ENCODE measurements around the gene ROR1. TPM values are rescaled to one million over a fixed set of nuclear protein-coding genes. Genes with fewer than 3 reads are reported as not detected.

Gene ROR1
- total RNA-seq, 5 donors from 2014 or later (not counting 1 experiment from before 2014, with no cell fraction given): 0.15 to 2.0 (median 0.33) TPM; not detected in 1

GRCh38 chr1:63855942-63856341 lies 82.1 kb downstream of the ROR1 start:
- no peak overlapping the region for H3K27ac Mint-ChIP-seq
- POLR2A ChIA-PET: no interaction called here
- no peaks in the 10 kb centered on the region for H3K9me3 ChIP-seq
- H3K4me1 Mint-ChIP-seq: no peaks in the 10 kb centered on the region
- H3K27me3 ChIP-seq (replicated peaks in 1 of 2; ENCODE audit: control insufficient read depth in 2 of 2, extremely low read depth in 1 of 2, insufficient read depth in 2 of 2, low read length in 1 of 2): no peaks in the 10 kb centered on the region
- H3K36me3 Mint-ChIP-seq: no peaks in the 10 kb centered on the region
- H3K27ac ChIP-seq (ENCODE audit: low read length): no peak overlapping the region
- H3K36me3 ChIP-seq (ENCODE audit: control insufficient read depth in 2 of 2, extremely low read depth in 1 of 2, insufficient read depth in 1 of 2, low read length in 1 of 2): no peaks in the 10 kb centered on the region
- H3K4me3 Mint-ChIP-seq: no peak overlapping the region
- WGBS (ENCODE audit: insufficient coverage): no CpG with 5 or more reads among the region's 1 CpG
- H3K4me1 ChIP-seq (ENCODE audit: control insufficient read depth in 1 of 2, extremely low read depth in 1 of 2, insufficient read depth in 2 of 2, low read length in 2 of 2): no peaks in the 10 kb centered on the region
- CTCF ChIA-PET: no interaction called here
- peaks cover 3 to 6% of the 10 kb centered on the region in 2 donors for H3K27me3 Mint-ChIP-seq
- peaks cover 11 to 18% (median 14%) of the 10 kb centered on the region in 3 donors for H3K9me3 Mint-ChIP-seq
- DNase-seq (no peak), ATAC-seq (replicated peaks in 1 of 4) (no peak)
- no peak overlapping the region for H3K4me3 ChIP-seq (ENCODE audit: control insufficient read depth in 1 of 2, extremely low read depth in 1 of 2, low read length in 1 of 2)

GRCh38 chr1:63856924-63857323 lies 83.1 kb downstream of the ROR1 start:
- Histone ChIP-seq H3K9me3 (no peaks in the 10 kb centered on the region), H3K36me3 (ENCODE audit: control insufficient read depth in 2 of 2, extremely low read depth in 1 of 2, insufficient read depth in 1 of 2, low read length in 1 of 2) (no peaks in the 10 kb centered on the region), H3K4me1 (ENCODE audit: control insufficient read depth in 1 of 2, extremely low read depth in 1 of 2, insufficient read depth in 2 of 2, low read length in 2 of 2) (no peaks in the 10 kb centered on the region), H3K4me3 (ENCODE audit: control insufficient read depth in 1 of 2, extremely low read depth in 1 of 2, low read length in 1 of 2) (no peak overlapping the region), H3K27ac (ENCODE audit: low read length) (no peak overlapping the region), H3K27me3 (replicated peaks in 1 of 2; ENCODE audit: control insufficient read depth in 2 of 2, extremely low read depth in 1 of 2, insufficient read depth in 2 of 2, low read length in 1 of 2) (no peaks in the 10 kb centered on the region)
- ChIA-PET POLR2A (no interaction called here), CTCF (no interaction called here)
- WGBS (ENCODE audit: insufficient coverage): no CpG with 5 or more reads among the region's 4 CpGs
- Mint-ChIP-seq H3K4me1 (no peaks in the 10 kb centered on the region), H3K9me3 (peaks cover 11 to 18% (median 14%) of the 10 kb centered on the region in 3 donors), H3K4me3 (no peak overlapping the region), H3K36me3 (no peaks in the 10 kb centered on the region), H3K27ac (no peak overlapping the region), H3K27me3 (peaks cover 3 to 6% of the 10 kb centered on the region in 2 donors)
- ATAC-seq (replicated peaks in 1 of 4) (no peak), DNase-seq (no peak)

- DNase-seq: no peak
- H3K27me3 ChIP-seq (replicated peaks in 1 of 2; ENCODE audit: control insufficient read depth in 2 of 2, extremely low read depth in 1 of 2, insufficient read depth in 2 of 2, low read length in 1 of 2): no peaks in the 10 kb centered on the region
- ATAC-seq (replicated peaks in 1 of 4): no peak
- H3K9me3 Mint-ChIP-seq: peaks cover 11 to 18% (median 14%) of the 10 kb centered on the region in 3 donors
- no peaks in the 10 kb centered on the region for H3K36me3 Mint-ChIP-seq
- no peaks in the 10 kb centered on the region for H3K4me1 Mint-ChIP-seq
- 68% methylated on average over 2 of the region's 2 CpGs for WGBS (ENCODE audit: insufficient coverage)
- no peak overlapping the region for H3K4me3 ChIP-seq (ENCODE audit: control insufficient read depth in 1 of 2, extremely low read depth in 1 of 2, low read length in 1 of 2)
- H3K4me3 Mint-ChIP-seq: no peak overlapping the region
- no peaks in the 10 kb centered on the region for H3K9me3 ChIP-seq
- ChIA-PET POLR2A (no interaction called here), CTCF (no interaction called here)
- no peak overlapping the region for H3K27ac Mint-ChIP-seq
- no peaks in the 10 kb centered on the region for H3K4me1 ChIP-seq (ENCODE audit: control insufficient read depth in 1 of 2, extremely low read depth in 1 of 2, insufficient read depth in 2 of 2, low read length in 2 of 2)
- no peaks in the 10 kb centered on the region for H3K36me3 ChIP-seq (ENCODE audit: control insufficient read depth in 2 of 2, extremely low read depth in 1 of 2, insufficient read depth in 1 of 2, low read length in 1 of 2)
- H3K27me3 Mint-ChIP-seq: peaks cover 3 to 6% of the 10 kb centered on the region in 2 donors
- H3K27ac ChIP-seq (ENCODE audit: low read length): no peak overlapping the region
These were observed 83.7 kb downstream of the ROR1 start for GRCh38 chr1:63857478-63857877.

GRCh38 chr1:63858153-63858552 lies 84.3 kb downstream of the ROR1 start:
- Histone ChIP-seq H3K36me3 (ENCODE audit: control insufficient read depth in 2 of 2, extremely low read depth in 1 of 2, insufficient read depth in 1 of 2, low read length in 1 of 2) (no peaks in the 10 kb centered on the region), H3K9me3 (no peaks in the 10 kb centered on the region), H3K27ac (ENCODE audit: low read length) (no peak overlapping the region), H3K4me1 (ENCODE audit: control insufficient read depth in 1 of 2, extremely low read depth in 1 of 2, insufficient read depth in 2 of 2, low read length in 2 of 2) (no peaks in the 10 kb centered on the region), H3K27me3 (replicated peaks in 1 of 2; ENCODE audit: control insufficient read depth in 2 of 2, extremely low read depth in 1 of 2, insufficient read depth in 2 of 2, low read length in 1 of 2) (no peaks in the 10 kb centered on the region), H3K4me3 (ENCODE audit: control insufficient read depth in 1 of 2, extremely low read depth in 1 of 2, low read length in 1 of 2) (no peak overlapping the region)
- no peak overlapping the region for H3K4me3 Mint-ChIP-seq
- no peaks in the 10 kb centered on the region for H3K36me3 Mint-ChIP-seq
- H3K27ac Mint-ChIP-seq: no peak overlapping the region
- H3K9me3 Mint-ChIP-seq: peaks cover 11 to 18% (median 14%) of the 10 kb centered on the region in 3 donors
- POLR2A ChIA-PET: no interaction called here
- no peaks in the 10 kb centered on the region for H3K4me1 Mint-ChIP-seq
- no peak for DNase-seq
- CTCF ChIA-PET: no interaction called here
- peaks cover 4 to 6% of the 10 kb centered on the region in 2 donors for H3K27me3 Mint-ChIP-seq
- ATAC-seq (replicated peaks in 1 of 4): no peak

- WGBS (ENCODE audit: insufficient coverage): 90% methylated on average over 2 of the region's 3 CpGs
These were observed 85.9 kb downstream of the ROR1 start for GRCh38 chr1:63859480-63860275.

GRCh38 chr1:63861052-63861691 lies 87.4 kb downstream of the ROR1 start:
- Histone ChIP-seq H3K27ac (ENCODE audit: low read length) (no peak overlapping the region), H3K9me3 (no peaks in the 10 kb centered on the region), H3K36me3 (ENCODE audit: control insufficient read depth in 2 of 2, extremely low read depth in 1 of 2, insufficient read depth in 1 of 2, low read length in 1 of 2) (no peaks in the 10 kb centered on the region), H3K4me1 (ENCODE audit: control insufficient read depth in 1 of 2, extremely low read depth in 1 of 2, insufficient read depth in 2 of 2, low read length in 2 of 2) (no peaks in the 10 kb centered on the region), H3K4me3 (ENCODE audit: control insufficient read depth in 1 of 2, extremely low read depth in 1 of 2, low read length in 1 of 2) (no peak overlapping the region), H3K27me3 (replicated peaks in 1 of 2; ENCODE audit: control insufficient read depth in 2 of 2, extremely low read depth in 1 of 2, insufficient read depth in 2 of 2, low read length in 1 of 2) (no peaks in the 10 kb centered on the region)
- Mint-ChIP-seq H3K4me3 (no peak overlapping the region), H3K36me3 (no peaks in the 10 kb centered on the region), H3K9me3 (peaks cover 7 to 8% (median 8%) of the 10 kb centered on the region in 3 donors), H3K4me1 (no peaks in the 10 kb centered on the region), H3K27ac (no peak overlapping the region), H3K27me3 (peaks cover 4 to 6% of the 10 kb centered on the region in 2 donors)
- ChIA-PET CTCF (no interaction called here), POLR2A (no interaction called here)
- DNase-seq: no peak
- WGBS (ENCODE audit: insufficient coverage): 92% methylated on average over 2 of the region's 6 CpGs
- ATAC-seq (replicated peaks in 1 of 4): no peak

More at GRCh38 chr1:63859480-63860275, 85.9 kb downstream of the ROR1 start:
- DNase-seq (no peak), ATAC-seq (replicated peaks in 1 of 4) (no peak)
- H3K4me3 Mint-ChIP-seq: no peak overlapping the region
- no peaks in the 10 kb centered on the region for H3K4me1 Mint-ChIP-seq
- Histone ChIP-seq H3K9me3 (no peaks in the 10 kb centered on the region), H3K27ac (ENCODE audit: low read length) (no peak overlapping the region), H3K36me3 (ENCODE audit: control insufficient read depth in 2 of 2, extremely low read depth in 1 of 2, insufficient read depth in 1 of 2, low read length in 1 of 2) (no peaks in the 10 kb centered on the region), H3K27me3 (replicated peaks in 1 of 2; ENCODE audit: control insufficient read depth in 2 of 2, extremely low read depth in 1 of 2, insufficient read depth in 2 of 2, low read length in 1 of 2) (no peaks in the 10 kb centered on the region), H3K4me3 (ENCODE audit: control insufficient read depth in 1 of 2, extremely low read depth in 1 of 2, low read length in 1 of 2) (no peak overlapping the region), H3K4me1 (ENCODE audit: control insufficient read depth in 1 of 2, extremely low read depth in 1 of 2, insufficient read depth in 2 of 2, low read length in 2 of 2) (no peaks in the 10 kb centered on the region)
- no peaks in the 10 kb centered on the region for H3K36me3 Mint-ChIP-seq
- H3K27ac Mint-ChIP-seq: no peak overlapping the region
- ChIA-PET POLR2A (no interaction called here), CTCF (interaction anchor here in 1 of 2 donors (0.5 to 0.6 kb wide), 2 partner anchors 167 to 1425 kb away, joined by 3 read pairs; no protein-coding TSS in a partner anchor)
- peaks cover 11 to 18% (median 14%) of the 10 kb centered on the region in 3 donors for H3K9me3 Mint-ChIP-seq
- peaks cover 4 to 6% of the 10 kb centered on the region in 2 donors for H3K27me3 Mint-ChIP-seq
